Measurements from ENCODE around the gene UBXN6.

The UBXN6 gene

DNA sequence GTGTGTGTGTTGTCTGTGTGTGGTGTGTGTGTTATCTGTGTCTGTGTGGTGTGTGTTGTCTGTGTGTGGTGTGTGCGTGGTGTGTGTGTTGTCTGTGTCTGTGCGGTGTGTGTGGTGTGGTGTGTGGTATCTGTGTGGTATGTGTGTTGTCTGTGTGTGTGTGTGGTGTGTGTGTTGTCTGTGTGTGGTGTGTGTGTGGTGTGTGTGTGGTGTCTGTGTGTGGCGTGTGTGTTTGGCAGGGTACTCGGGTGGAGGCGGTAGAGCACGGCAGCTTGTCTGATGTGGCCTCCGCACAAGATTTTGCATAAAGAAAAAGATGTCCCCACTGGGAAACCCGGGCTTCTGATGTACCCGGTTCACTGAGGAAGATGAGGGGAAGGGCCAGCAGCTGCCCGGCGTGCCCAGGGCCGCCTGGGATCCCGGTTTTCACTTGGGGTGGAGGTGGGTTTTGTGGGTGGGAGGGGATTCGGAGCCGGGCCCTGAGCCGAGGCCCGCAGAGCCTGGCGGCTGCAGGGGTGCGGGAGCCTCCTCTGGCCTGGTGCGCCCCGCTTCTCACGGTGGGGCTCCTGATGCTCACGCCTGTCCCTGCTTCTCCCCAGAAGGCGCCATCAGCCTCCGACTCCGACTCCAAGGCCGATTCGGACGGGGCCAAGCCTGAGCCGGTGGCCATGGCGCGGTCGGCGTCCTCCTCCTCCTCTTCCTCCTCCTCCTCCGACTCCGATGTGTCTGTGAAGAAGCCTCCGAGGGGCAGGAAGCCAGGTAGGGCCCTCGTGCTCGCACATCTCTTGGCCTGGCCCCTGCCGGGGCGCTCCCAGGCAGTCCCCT, 35.7 kb upstream of the UBXN6 start:
- DNase-seq, result no peak

DNA sequence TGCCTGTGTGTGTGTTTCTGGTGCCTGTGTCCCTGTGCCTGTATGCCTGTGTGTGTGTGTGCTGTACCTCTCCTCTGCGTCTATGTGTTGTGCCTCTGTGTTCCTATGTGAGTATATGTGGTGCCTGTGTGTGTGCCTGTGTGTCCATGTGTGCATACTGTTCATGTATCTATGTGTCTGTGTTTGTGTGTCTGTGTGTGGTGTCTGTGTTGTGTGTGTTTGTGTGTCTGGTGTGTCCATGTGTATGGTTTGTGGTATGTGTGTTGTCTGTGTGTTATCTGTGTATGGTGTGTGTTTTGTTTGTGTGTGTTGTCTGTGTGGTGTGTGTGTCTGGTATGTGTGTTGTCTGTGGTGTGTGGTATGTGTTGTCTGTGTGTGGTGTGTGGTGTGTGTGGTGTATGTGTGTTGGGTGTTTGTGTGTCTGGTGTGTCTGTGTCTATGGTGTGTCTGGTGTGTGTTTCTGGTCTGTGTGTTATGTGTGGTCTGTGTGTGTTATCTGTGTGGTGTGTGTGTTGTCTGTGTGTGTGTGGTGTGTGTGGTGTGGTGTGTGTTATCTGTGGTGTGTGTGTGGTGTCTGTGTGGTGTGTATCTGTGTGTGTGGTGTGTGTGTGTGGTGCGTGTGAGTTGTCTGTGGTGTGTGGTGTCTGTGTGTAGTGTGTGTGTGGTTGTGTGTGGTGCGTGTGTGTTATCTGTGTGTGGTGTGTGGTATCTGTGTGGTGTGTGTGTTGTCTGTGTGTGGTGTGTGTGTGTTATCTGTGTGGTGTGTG, 34.9 kb upstream of the UBXN6 start:
- DNase-seq, result no peak

DNA sequence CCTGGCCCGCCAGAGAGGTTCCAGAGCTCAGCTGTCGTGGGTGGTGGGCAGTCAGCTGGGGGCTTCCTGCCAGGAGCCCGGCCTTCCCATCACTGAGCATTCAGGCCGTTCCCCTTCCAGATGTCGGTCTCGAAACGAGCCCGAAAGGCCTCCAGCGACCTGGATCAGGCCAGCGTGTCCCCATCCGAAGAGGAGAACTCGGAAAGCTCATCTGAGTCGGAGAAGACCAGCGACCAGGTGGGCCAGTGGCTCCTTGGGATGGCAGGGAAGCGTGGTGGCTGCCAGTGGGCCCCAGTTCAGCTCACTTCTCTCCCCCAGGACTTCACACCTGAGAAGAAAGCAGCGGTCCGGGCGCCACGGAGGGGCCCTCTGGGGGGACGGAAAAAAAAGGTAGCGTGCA, 33.9 kb upstream of the UBXN6 start:
- DNase-seq, result no peak

DNA sequence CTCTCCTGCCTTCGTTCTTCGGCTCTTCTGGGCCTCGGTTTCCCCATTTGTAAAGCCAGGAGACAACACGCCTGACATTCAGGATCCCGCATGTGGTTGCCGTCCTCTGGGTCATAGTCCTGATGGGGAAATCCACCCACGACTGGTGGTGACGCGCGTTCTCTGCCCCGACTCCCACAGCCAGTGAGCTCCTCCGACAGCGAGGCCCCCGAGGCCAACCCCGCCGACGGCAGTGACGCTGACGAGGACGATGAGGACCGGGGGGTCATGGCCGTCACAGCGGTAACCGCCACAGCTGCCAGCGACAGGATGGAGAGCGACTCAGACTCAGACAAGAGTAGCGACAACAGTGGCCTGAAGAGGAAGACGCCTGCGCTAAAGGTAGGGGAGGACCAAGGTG, 30.9 kb upstream of the UBXN6 start:
- DNase-seq, result no peak

DNA sequence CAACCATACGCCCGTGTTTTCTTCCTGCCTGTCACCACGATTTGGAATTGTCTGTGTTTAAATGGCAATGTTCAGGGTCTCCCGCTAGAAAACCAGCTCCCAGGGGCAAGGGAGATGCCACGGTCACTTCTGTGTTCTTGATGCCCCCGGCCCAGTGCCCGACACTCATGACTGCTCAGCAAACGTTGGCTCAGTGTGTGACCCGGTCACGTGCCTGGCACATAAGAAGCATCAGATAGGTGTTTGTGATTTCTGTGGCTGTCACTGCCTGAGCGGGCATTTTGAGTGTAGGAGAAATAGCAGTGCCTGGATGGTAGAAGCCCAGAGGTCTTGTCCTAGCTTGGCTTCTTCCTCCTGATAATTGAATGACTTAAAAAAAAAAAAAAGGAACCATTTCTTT, 30.0 kb upstream of the UBXN6 start:
- DNase-seq, result no peak

DNA sequence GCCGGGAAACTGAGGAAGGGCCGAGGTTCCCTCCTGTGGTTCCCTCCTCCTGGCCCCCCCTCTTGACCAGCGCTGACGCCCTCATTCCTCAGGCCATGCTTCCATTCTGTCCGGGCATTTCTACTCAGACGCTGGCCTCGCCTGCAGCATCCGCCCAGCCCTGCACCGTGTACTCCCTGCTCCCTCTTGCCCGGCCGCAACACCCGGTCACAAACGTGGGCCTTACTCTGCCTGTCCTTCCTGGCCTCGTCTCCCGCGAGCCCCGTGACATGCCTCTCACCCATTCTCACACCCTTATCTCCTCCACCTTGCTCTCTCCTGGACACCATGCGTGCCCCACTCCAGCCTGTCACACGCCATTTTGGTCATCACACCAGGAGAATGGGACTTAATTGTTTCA, 25.8 kb upstream of the UBXN6 start:
- no peak for DNase-seq

DNA sequence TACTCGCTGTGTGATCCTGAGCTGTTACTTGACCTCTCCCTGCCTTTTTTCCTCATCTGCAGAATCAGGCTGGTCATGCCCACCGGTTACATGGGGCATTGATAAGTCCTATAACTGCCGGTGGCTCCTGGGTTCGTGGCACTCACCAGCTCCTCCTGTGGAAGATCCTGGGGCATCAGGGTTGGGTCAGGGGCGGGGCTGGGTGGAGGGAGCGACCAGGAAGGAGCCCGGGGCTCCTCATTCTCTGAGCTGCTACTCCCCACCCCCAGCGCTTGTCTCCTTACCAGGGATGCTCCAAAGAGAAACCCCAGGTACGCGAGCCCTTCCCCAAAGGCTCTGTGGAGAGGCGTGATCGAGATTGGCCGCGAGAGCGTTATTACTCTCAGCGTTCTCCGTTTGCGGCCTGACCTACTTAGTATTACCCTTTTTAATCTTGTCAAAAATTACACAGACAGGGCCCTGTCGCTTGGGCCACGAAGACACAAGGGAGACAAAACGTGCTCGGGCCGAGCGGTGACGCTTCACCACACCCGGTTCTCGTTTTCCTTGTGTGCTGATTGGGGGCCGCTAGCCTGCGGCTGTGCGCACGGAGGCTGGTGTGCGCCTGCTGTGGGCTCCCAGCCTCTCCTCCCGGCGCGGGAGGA, 25.2 kb upstream of the UBXN6 start:
- no peak for DNase-seq

DNA sequence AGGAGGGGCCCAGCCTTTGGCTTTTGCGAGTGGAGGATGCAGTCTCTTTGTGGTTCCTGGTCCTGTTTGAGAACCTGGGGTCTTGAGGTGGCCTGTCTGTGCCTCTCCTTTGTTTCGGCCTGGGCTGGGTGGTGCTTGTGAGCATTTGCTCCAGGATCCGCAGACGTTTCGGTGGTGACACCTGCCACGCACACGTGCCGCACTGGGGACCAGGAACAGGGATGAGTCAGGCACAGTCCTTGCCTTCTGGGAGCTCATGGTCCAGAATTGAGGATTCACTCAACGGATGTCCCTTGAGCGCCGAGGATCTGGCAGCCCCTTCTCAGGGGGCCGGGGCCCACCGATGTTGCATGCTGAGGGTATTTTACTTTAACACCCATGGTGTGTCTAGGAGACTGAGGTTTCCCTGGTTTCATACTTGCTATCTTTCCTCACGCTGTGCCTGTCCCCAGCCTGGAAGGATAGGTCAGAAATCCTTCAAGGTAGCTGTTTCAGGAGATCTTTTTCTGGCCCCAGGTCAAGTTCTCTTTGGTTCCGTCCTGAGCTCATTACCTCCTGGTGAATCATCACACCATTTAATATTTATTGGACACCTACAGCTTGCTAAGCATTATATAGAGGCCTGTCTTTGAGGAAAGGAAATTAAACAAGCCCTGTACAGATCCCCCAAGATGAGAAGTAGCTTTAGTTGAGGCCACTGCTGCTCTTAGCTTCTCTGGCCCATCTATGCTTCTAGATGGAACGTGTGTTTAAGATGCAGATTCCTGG, 19.6 kb upstream of the UBXN6 start:
- DNase-seq, result no peak

DNA sequence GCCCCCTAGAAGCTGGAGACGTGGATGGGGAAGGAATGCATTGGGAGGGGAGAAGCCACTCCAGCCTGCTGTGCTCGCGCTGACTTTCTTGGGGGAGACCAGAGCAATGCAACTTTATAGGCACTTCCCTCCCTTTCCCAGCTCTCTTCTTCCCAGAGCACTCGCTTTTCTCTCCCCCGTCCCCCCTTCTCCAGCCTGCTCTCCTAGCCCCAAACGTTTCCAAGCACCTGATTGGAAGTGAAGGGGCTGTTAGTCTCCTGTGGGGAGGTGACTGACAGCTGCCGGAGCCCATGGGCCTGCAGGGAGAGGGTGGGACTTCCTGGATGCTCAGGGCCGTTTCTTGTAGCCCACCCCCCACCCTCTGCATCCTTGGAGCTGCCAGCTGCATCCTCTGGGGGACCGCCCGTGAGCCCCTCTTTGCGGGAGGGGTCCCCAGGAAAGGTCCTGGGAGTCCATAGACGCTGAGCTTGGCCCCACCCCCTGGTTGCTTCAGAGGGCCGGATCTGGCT, 17.0 kb upstream of the UBXN6 start:
- DNase-seq, result no peak

DNA sequence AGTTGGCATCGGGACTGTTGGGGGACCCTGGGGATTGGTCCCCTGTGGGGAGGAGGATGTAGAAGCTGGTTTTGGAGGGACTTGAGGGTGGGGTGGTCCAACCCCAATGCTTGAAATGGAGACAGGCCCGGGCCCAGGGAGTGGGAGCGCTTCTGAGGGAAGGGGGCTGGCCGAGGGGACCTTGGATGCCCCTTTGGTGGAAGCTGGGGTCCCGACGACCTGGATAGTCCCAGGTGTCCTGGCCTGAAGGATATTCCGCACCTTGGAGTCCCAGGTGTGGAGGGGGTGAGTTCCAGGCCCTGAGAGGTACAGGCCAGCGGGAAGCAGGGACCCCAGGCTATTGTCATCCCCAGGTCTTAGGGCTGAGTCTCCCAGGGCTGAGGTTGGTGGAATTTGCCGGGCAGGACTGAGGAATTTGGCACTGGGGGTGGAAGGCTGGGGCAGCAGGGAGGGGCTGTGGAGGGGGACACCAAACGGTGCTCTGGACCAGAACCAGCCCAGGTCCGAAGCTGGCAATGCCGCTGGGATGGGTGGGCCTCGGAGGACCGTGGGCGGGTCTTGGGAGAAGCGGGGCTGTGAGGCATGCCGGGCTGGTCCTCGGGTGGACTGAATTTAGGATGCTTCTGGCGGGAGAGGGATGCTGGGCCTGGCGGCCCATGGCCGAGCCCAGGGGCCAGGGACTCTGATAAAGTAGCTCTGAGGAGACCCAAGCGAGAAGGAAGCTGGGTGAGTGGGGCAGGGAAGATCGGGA, 16.3 kb upstream of the UBXN6 start:
- no peak for DNase-seq

DNA sequence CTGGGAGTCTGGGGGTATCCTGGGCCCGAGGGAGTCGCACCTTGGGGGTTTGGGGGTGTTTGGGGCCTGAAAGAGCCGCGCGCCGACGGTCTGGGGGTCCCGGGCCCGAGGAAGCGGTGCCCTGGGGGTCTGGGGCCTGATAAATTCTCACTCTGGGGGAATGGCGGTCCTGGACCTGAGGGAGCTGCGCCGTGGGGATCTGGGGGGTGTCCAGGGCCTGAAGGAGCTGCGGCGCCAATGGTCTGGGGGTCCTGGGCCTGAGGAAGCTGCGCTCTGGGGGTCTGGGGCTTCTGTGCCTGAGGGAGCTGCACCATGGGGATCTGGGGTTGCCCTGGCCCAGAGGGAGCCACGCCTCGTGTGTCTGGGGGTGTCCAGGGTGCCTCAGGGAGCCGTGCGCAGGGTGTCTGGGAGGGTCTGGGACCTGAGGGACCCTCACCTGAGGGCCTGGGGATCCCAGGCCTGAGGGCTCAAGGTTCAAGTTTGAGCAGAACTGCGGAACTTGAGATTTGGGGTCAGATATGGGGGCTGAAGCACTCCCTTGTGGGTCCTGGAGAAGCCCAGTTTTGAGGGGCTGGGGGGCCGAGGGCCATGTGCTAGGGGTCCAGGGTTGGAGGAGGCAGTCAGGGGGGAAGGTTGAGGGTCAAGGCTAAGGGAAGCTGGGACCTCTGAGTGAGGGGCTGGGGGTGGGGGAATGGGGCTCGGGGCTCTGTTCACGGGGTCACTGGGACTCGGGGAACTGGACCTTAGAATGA, 15.6 kb upstream of the UBXN6 start:
- DNase-seq, result no peak

DNA sequence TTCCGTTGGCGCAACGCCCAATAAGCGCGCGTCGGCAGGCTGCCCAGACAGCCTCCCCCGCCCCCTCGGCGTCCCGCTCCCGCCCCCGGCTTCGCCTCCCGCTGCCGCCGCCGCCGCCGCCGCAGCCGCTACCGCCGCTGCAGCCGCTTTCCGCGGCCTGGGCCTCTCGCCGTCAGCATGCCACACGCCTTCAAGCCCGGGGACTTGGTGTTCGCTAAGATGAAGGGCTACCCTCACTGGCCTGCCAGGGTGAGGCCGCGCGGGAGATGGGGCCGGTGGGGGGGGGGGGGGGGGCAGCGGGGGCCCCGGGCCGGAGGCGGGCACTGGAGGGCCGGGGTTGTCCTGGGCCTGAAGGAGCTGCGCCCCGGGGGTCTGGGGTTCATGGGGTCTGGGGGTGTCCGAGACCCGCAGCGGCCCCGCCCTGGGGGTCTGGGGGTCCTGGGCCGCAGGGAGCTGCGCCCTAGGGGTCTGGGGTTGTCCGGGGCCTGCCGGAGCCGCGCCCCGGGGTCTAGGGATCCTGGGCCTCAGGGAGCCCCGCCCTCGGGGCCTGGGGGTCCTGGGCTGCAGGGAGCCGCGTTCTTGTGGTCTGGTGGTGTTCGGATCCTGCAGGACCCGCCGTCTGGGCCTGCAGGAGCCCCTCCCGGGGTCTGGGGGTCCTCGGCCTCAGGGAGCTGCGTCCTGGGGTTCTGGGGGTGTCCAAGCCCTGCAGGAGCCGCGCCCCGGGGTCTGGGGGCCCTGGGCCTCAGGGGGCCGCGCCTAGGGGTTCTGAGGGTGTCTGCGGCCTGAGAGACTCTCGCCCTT, 14.8 kb upstream of the UBXN6 start, which contains the start of gene HDGFL2:
Gene HDGFL2 (plus strand): TSS at position 124 of the 801 bp plus-strand sequence. CDS start 54 bp downstream, at position 178.
- no peak for DNase-seq

DNA sequence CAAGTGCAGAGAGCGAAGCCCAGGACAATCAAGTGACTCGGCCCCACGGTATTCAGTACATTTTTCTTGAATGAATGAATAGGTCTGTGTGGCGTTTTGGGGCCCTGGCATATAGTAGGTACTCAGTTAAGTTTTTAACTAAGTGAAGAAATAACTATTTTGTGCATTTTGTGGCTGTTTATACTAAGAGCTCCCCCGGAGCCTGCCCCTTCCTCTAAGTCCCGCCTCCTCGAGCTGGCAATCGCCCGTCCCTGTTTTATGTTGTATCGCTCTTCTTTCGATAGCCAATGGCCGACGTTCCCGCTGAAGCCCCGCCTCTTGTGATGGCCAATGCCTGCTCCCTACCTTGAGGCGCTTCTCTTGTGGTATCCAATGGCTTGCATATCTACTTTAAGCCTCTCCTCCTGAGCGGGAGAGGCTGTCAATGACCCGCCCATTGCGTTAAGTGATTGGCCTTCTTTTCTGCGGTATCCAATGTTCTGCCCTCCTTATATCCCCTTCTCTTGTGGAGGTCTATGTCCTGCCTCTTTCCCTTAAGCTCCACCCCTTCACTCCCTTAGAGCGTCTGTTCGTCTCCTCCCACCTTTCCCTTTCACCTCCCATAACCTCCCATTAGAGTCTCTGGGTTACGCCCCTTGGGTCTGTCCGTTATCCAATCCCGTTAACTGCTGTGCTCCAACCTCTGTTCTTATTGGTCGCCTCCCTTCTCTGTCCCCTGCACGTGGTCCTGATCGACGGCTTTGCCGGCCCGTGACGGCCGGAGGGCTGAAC, 14.0 kb upstream of the UBXN6 start:
- DNase-seq, result peak; percentile 100

DNA sequence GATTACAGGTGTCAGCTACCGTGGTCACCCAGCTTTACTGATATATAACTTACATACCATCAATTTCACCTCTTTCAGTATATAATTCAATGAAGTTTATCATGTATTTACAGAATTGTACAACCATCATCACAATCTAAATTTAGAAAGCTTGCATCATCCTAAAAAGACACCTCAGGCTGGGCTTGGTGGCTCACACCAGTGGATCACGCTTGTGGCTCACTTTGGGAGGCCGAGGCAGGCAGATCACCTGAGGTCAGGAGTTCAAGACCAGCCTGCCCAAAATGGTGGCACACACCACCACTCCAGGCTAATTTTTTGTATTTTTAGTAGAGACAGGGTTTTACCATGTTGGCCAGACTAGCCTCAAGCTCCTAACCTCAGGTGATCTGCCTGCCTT, 10.2 kb upstream of the UBXN6 start:
- no peak for DNase-seq

DNA sequence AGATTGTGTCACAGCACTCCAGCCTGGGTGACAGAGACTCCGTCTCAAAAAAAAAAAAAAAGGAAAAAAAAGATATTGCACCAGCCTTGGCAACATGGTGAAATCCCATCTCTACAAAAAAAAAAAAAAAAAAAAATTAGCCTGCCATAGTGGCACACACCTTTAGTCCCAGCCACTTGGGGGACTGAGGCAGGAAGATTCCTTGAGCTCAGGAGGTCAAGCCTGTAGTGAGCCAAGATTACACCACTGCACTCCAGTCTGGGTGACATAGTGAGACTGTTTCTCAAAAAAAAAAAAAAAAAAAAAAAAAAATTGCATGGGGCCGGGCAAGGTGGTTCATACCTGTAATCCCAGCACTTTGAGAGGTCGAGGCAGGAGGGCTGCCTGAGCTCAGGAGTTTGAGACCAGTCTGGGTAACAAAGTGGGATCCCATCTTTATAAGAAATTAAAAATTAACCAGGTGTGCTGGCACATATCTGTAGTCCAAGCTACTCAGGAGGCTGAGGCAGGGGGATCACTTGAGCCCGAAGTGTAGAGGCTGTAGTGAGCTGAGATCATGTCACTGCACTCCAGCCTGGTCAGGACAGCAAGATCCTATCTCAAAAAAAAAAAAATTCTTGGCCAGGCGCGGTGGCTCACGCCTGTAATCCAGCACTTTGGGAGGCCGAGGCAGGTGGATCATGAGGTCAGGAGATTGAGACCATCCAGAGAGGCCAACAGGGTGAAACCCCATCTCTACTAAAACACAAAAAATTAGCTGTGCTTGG, 7.4 kb upstream of the UBXN6 start:
- no peak for DNase-seq

DNA sequence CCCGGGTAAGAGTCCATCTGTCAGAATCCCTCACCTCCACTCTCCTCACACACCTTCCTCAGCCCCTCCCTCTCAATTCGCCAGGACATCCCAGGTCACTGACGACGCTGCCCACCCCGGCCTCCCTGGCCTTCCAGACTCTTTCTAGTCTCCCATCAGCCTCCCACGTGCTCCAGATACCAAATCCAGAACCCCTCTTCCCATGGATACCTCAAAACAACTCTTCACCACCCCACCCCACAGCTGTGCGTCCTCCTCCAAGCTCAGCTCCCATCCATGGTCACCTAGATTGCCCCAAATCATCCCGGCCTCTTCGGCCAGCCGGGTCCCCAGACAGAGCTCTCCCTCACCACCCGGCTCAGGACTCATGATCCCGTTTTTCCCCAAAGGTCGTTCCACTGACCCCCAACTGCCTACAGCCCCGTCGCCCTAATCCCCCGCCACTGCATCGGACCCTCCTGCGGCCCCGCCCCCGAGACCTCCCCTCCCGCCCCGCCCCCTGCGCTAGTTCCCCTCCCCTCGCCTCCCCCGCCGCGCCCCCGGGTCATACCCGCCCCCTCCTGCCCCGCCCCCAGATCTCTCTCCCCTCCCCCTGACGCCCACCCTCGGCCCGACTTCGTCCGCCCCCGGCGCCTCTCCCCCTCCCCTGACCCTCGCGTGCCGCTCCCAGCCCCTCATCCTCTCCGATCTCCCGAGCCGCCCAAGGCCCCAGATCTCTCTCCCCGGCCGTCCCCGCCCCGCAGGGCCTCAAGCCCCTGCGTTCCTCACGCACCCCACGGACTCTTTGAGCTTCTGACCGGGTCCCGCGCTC, 546 bp downstream of the UBXN6 start:
- no peak for DNase-seq

DNA sequence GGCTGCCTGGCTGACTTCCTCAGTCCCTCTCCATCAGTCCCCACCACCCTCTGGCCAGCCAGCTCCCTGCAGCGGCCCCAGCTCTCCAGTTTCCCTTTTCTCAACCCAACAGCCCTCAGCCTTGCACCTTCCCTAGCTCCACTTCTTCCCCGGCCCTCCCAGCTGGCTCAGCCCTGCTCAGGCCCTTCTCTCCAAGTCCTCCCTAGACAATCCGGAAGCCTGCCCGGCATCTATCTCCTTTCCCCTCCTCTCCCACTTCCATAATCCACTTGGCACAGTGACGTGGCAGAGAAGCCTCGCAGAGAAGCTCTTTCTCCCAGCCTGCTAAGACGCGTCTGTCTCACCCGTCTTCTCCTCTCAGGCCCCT, 1.1 kb downstream of the UBXN6 start:
- DNase-seq, result no peak

Measured in CD4-positive, alpha-beta T cell treated with Interleukin-17A for 1 hour (primary cell).